Transverse colon (tissue), 4 donors: ENCODE measurements around the gene IFITM5.

ENCODE experiments used
- EP300 ChIP-seq: sonication (generic); formaldehyde crosslinking; IDR thresholded peaks from one replicate; pipeline ENCODE4 v1.6.1; 2017; ENCODE audit warnings: antibody characterized with exemption, low read depth
- POLR2AphosphoS5 ChIP-seq, 3 donors: sonication (generic); formaldehyde crosslinking; IDR thresholded peaks; one replicate each; pipeline ENCODE4 v1.6.1; 2016; ENCODE audit warnings: antibody characterized with exemption in 3 of 3
- TF ChIP-seq, protein P1 (sequence below), 5 experiments: fragments of 200-600 bp in 3 of 5; fragments of 450-650 bp in 2 of 5; sonication (generic) in 3 of 5; IDR thresholded peaks; 1 replicate in 2 of 5; 2 replicates in 3 of 5; pipeline ENCODE4 v1.5.1; 2016 to 2017; ENCODE audit warnings: antibody characterized with exemption in 5 of 5, inconsistent platforms in 3 of 5, mild to moderate bottlenecking in 2 of 5, moderate library complexity in 1 of 5

DNA sequence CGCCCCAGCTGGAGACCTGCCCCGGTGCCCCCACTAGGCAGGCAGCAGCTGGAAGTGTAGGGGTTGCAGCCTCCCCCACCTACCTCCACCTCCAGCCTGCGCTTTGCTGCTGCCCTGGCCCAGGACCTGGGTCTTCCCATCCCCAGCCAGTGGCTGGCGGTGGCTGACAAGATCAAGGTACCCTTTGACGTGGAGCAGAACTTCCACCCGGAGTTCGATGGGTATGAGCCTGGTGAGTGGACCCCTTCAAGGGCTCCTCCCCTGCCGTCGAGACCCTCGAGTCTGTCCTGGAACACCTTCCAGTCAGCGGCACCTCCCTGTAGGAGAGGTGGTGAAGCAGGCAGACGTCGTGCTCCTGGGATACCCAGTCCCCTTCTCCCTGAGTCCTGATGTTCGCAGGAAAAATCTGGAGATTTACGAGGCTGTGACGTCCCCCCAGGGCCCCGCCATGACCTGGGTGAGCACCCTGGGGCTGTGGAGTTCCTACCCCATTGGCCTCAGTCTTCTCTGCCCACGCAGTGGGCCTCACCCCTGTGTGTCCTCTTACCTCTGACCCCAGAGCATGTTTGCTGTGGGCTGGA is 6.0 kb downstream of the IFITM5 start:
- TF ChIP-seq EP300, result no peak
- TF ChIP-seq, protein P1, sequence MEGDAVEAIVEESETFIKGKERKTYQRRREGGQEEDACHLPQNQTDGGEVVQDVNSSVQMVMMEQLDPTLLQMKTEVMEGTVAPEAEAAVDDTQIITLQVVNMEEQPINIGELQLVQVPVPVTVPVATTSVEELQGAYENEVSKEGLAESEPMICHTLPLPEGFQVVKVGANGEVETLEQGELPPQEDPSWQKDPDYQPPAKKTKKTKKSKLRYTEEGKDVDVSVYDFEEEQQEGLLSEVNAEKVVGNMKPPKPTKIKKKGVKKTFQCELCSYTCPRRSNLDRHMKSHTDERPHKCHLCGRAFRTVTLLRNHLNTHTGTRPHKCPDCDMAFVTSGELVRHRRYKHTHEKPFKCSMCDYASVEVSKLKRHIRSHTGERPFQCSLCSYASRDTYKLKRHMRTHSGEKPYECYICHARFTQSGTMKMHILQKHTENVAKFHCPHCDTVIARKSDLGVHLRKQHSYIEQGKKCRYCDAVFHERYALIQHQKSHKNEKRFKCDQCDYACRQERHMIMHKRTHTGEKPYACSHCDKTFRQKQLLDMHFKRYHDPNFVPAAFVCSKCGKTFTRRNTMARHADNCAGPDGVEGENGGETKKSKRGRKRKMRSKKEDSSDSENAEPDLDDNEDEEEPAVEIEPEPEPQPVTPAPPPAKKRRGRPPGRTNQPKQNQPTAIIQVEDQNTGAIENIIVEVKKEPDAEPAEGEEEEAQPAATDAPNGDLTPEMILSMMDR (IDR thresholded peaks at IDR 0.05), result no peak
- TF ChIP-seq POLR2AphosphoS5 (IDR thresholded peaks at IDR 0.05), result no peak
